ENCODE data around the gene ATL3. TPM values are rescaled to one million over a fixed set of nuclear protein-coding genes. Genes with fewer than 3 reads are reported as not detected.
"Not testable (repeated sequence)": the region's sequence is repeated elsewhere in the genome, so short reads cannot be mapped to it uniquely, and the experiment has no call there.

Gene ATL3
- total and polyA plus RNA-seq, 2 experiments from 2014 or later: 8.7 to 36.2 TPM

GRCh38 chr11:63622323-63622722, 48.9 kb downstream of the ATL3 start:
- peaks cover 5% of the 10 kb centered on the region for H3K4me1 ChIP-seq (ENCODE audit: insufficient read depth)
- no peaks in the 10 kb centered on the region for H3K9me3 ChIP-seq (ENCODE audit: low read depth)
- H4K20me1 ChIP-seq (ENCODE audit: insufficient read depth, poor library complexity, severe bottlenecking): no peaks in the 10 kb centered on the region
- no peaks in the 10 kb centered on the region for H3K79me2 ChIP-seq
- WGBS (ENCODE audit: low lambda C conversion rate, missing lambda C conversion rate): 20% methylated on average over 2 of the region's 2 CpGs
- DNase-seq (ENCODE audit: low spot score): peak; percentile 67
- H2AFZ ChIP-seq: no peak overlapping the region
- H3K27ac ChIP-seq: no peak overlapping the region
- no peaks in the 10 kb centered on the region for H3K36me3 ChIP-seq (replicated peaks; ENCODE audit: insufficient read depth, low read depth)
- H3K27me3 ChIP-seq: no peaks in the 10 kb centered on the region
- TF ChIP-seq EZH2phosphoT487 (IDR thresholded peaks at IDR 0.05; ENCODE audit: low read depth, severe bottlenecking, unreplicated experiment): no peak
- TF ChIP-seq EZH2 (IDR thresholded peaks at IDR 0.05; ENCODE audit: borderline replicate concordance): no peak
- no peak for TF ChIP-seq CTCF (IDR thresholded peaks at IDR 0.05; ENCODE audit: poor library complexity)
- no peak overlapping the region for H3K4me3 ChIP-seq
- no peak overlapping the region for H3K4me2 ChIP-seq
- H3K9me2 ChIP-seq (replicated peaks; ENCODE audit: insufficient read depth): no peaks in the 10 kb centered on the region

- no peaks in the 10 kb centered on the region for H3K36me3 ChIP-seq (replicated peaks; ENCODE audit: insufficient read depth, low read depth)
- no peaks in the 10 kb centered on the region for H3K79me2 ChIP-seq
- no peaks in the 10 kb centered on the region for H3K9me3 ChIP-seq (ENCODE audit: low read depth)
- H3K27me3 ChIP-seq: no peaks in the 10 kb centered on the region
- H3K4me3 ChIP-seq: no peak overlapping the region
- TF ChIP-seq CTCF (IDR thresholded peaks at IDR 0.05; ENCODE audit: poor library complexity) (no peak), EZH2 (IDR thresholded peaks at IDR 0.05; ENCODE audit: borderline replicate concordance) (no peak), EZH2phosphoT487 (IDR thresholded peaks at IDR 0.05; ENCODE audit: low read depth, severe bottlenecking, unreplicated experiment) (no peak)
- H4K20me1 ChIP-seq (ENCODE audit: insufficient read depth, poor library complexity, severe bottlenecking): no peaks in the 10 kb centered on the region
- no peaks in the 10 kb centered on the region for H3K9me2 ChIP-seq (replicated peaks; ENCODE audit: insufficient read depth)
- WGBS (ENCODE audit: low lambda C conversion rate, missing lambda C conversion rate): 95% methylated on average over 1 of the region's 1 CpG
- no peak for DNase-seq (ENCODE audit: low spot score)
- no peak overlapping the region for H3K4me2 ChIP-seq
- peaks cover 10% of the 10 kb centered on the region for H3K4me1 ChIP-seq (ENCODE audit: insufficient read depth)
- H2AFZ ChIP-seq: no peak overlapping the region
- H3K27ac ChIP-seq: no peak overlapping the region
Measured at GRCh38 chr11:63621071-63621470, 50.1 kb downstream of the ATL3 start.

- Histone ChIP-seq H3K27ac (peak overlapping the region; percentile 47), H3K4me1 (ENCODE audit: insufficient read depth) (peaks cover 10% of the 10 kb centered on the region)
Measured at GRCh38 chr11:63619967-63620366, 51.2 kb downstream of the ATL3 start.

GRCh38 chr11:63617686-63618085, 53.5 kb downstream of the ATL3 start:
- not testable (repeated sequence) for H3K4me1 ChIP-seq (ENCODE audit: insufficient read depth); H3K4me2 ChIP-seq; DNase-seq (ENCODE audit: low spot score); H3K27me3 ChIP-seq; H3K36me3 ChIP-seq (replicated peaks; ENCODE audit: insufficient read depth, low read depth); H3K79me2 ChIP-seq; H3K9me3 ChIP-seq (ENCODE audit: low read depth); H2AFZ ChIP-seq; H4K20me1 ChIP-seq (ENCODE audit: insufficient read depth, poor library complexity, severe bottlenecking); H3K9me2 ChIP-seq (replicated peaks; ENCODE audit: insufficient read depth); H3K4me3 ChIP-seq
- peak overlapping the region; percentile 28 for H3K27ac ChIP-seq
- 88% methylated on average over 5 of the region's 5 CpGs for WGBS (ENCODE audit: low lambda C conversion rate, missing lambda C conversion rate)

More at GRCh38 chr11:63619967-63620366, 51.2 kb downstream of the ATL3 start:
- DNase-seq (ENCODE audit: low spot score): peak; percentile 41
- H3K27me3 ChIP-seq: no peaks in the 10 kb centered on the region
- TF ChIP-seq EZH2phosphoT487 (IDR thresholded peaks at IDR 0.05; ENCODE audit: low read depth, severe bottlenecking, unreplicated experiment) (no peak), CTCF (IDR thresholded peaks at IDR 0.05; ENCODE audit: poor library complexity) (no peak), EZH2 (IDR thresholded peaks at IDR 0.05; ENCODE audit: borderline replicate concordance) (no peak)
- no peaks in the 10 kb centered on the region for H3K9me2 ChIP-seq (replicated peaks; ENCODE audit: insufficient read depth)
- H2AFZ ChIP-seq: no peak overlapping the region
- no peak overlapping the region for H3K4me3 ChIP-seq
- H4K20me1 ChIP-seq (ENCODE audit: insufficient read depth, poor library complexity, severe bottlenecking): no peaks in the 10 kb centered on the region
- WGBS (ENCODE audit: low lambda C conversion rate, missing lambda C conversion rate): 43% methylated on average over 6 of the region's 6 CpGs
- no peaks in the 10 kb centered on the region for H3K36me3 ChIP-seq (replicated peaks; ENCODE audit: insufficient read depth, low read depth)
- H3K9me3 ChIP-seq (ENCODE audit: low read depth): no peaks in the 10 kb centered on the region
- no peaks in the 10 kb centered on the region for H3K79me2 ChIP-seq
- no peak overlapping the region for H3K4me2 ChIP-seq

Measured in hepatocyte (in vitro differentiated cells).